Stimulated activated CD4-positive, alpha-beta T cell treated with anti-CD3 and anti-CD28 coated beads, Interleukin-12 subunit alpha, Interleukin-12 subunit beta, amount 100 ng/mL, for 4 hours (primary cell): ENCODE data around the gene CROCC2.
A peak's percentile ranks its signal among the peaks of the same experiment; 100 is the strongest.

Source experiments
- DNase-seq: peaks from one replicate; pipeline ENCODE4 v3.0.0-alpha.2; 2020

Gene CROCC2

GRCh38 chr2:240992572-240993291 lies 86.6 kb downstream of the CROCC2 start:
- DNase-seq = no peak

- DNase-seq = no peak
Measured at GRCh38 chr2:240993446-240994170, 87.5 kb downstream of the CROCC2 start.

- DNase-seq = no peak
Measured at GRCh38 chr2:240994171-240994896, 88.2 kb downstream of the CROCC2 start.

GRCh38 chr2:240995041-240996021 lies 89.2 kb downstream of the CROCC2 start:
- no peak for DNase-seq

- no peak for DNase-seq
Measured at GRCh38 chr2:240996161-240996833, 90.2 kb downstream of the CROCC2 start.

GRCh38 chr2:240996834-240997140 lies 90.7 kb downstream of the CROCC2 start:
- no peak for DNase-seq

- no peak for DNase-seq
Measured at GRCh38 chr2:240997141-240997855, 91.2 kb downstream of the CROCC2 start.

- DNase-seq = peak; percentile 41
Measured at GRCh38 chr2:240997856-240998705, 91.9 kb downstream of the CROCC2 start, which contains the start of gene SNED1. Gene SNED1, plus strand, starts transcription at chr2:240998618. Its CDS starts 220 bp downstream, at chr2:240998838.

- no peak for DNase-seq
Measured at GRCh38 chr2:240998706-240998994, 92.5 kb downstream of the CROCC2 start.

- no peak for DNase-seq
Measured at GRCh38 chr2:240998995-240999791, 93.1 kb downstream of the CROCC2 start.

GRCh38 chr2:240999873-241000541 lies 93.9 kb downstream of the CROCC2 start:
- no peak for DNase-seq

GRCh38 chr2:241000831-241001321 lies 94.7 kb downstream of the CROCC2 start:
- DNase-seq = no peak

GRCh38 chr2:241001413-241002274 lies 95.5 kb downstream of the CROCC2 start:
- DNase-seq = no peak

GRCh38 chr2:241002275-241003046 lies 96.3 kb downstream of the CROCC2 start:
- no peak for DNase-seq

- DNase-seq = no peak
Measured at GRCh38 chr2:241003047-241003360, 96.9 kb downstream of the CROCC2 start.

- DNase-seq = no peak
Measured at GRCh38 chr2:241003369-241003768, 97.2 kb downstream of the CROCC2 start.
